ENCODE results near the gene SLC45A2. TPM values are rescaled to one million over a fixed set of nuclear protein-coding genes. Genes with fewer than 3 reads are reported as not detected.

SLC45A2 gene
- total and polyA plus RNA-seq, 9 of the 15 experiments (the other 6 are each of a cell fraction or from before 2014, with no cell fraction given), result 0.03 to 0.29 (median 0.14) TPM; not detected in 4

Small RNA genes lying within 50 kb of the gene (small RNA-seq; reads per million reads assigned to genes)
- gene AC139783.1, result not detected

Other genes starting within 250 kb of the SLC45A2 start
- not detected in 2 replicates for gene ADAMTS12, start 92.7 kb downstream of the SLC45A2 start, total RNA-seq (2014; rRNA removed)
- not detected in 2 replicates for gene ADAMTS12, start 92.7 kb downstream of the SLC45A2 start, total RNA-seq (2014; rRNA removed; fragmentation: Illumina TruSeq; extraction: Trizol)
- gene ADAMTS12, start 92.7 kb downstream of the SLC45A2 start, total RNA-seq (2015; rRNA removed; fragmentation: Illumina TruSeq; extraction: Trizol), result not detected in 2 replicates
- gene ADAMTS12, start 92.7 kb downstream of the SLC45A2 start, total RNA-seq (2021), result 0.11 TPM in 1 of 2 replicates, not detected in the other
- gene ADAMTS12, start 92.7 kb downstream of the SLC45A2 start, polyA plus RNA-seq (2011; rRNA removed), result not detected in 2 replicates
- gene ADAMTS12, start 92.7 kb downstream of the SLC45A2 start, polyA plus RNA-seq (2014; fragmentation: Illumina TruSeq; extraction: Trizol), result not detected in 2 replicates
- gene ADAMTS12, start 92.7 kb downstream of the SLC45A2 start, polyA plus RNA-seq (2014; fragmentation: Nextera tagmentation; extraction: Ambion mirVana), result not detected
- not detected in 2 replicates for gene ADAMTS12, start 92.7 kb downstream of the SLC45A2 start, polyA plus RNA-seq (2014; rRNA removed)
- not detected in 2 replicates for gene RXFP3, start 48.3 kb downstream of the SLC45A2 start, total RNA-seq (2014; rRNA removed)
- gene RXFP3, start 48.3 kb downstream of the SLC45A2 start, total RNA-seq (2014; rRNA removed; fragmentation: Illumina TruSeq; extraction: Trizol), result not detected in 2 replicates
- gene RXFP3, start 48.3 kb downstream of the SLC45A2 start, total RNA-seq (2015; rRNA removed; fragmentation: Illumina TruSeq; extraction: Trizol), result not detected in 2 replicates
- not detected in 2 replicates for gene RXFP3, start 48.3 kb downstream of the SLC45A2 start, total RNA-seq (2021)
- not detected in 2 replicates for gene RXFP3, start 48.3 kb downstream of the SLC45A2 start, polyA plus RNA-seq (2011; rRNA removed)
- gene RXFP3, start 48.3 kb downstream of the SLC45A2 start, polyA plus RNA-seq (2014; fragmentation: Illumina TruSeq; extraction: Trizol), result not detected in 2 replicates
- gene RXFP3, start 48.3 kb downstream of the SLC45A2 start, polyA plus RNA-seq (2014; fragmentation: Nextera tagmentation; extraction: Ambion mirVana), result not detected
- not detected in 2 replicates for gene RXFP3, start 48.3 kb downstream of the SLC45A2 start, polyA plus RNA-seq (2014; rRNA removed)
- 2.2 and 3.5 TPM in 2 replicates for gene AMACR, start 23.4 kb upstream of the SLC45A2 start, total RNA-seq (2014; rRNA removed)
- 4.4 and 4.5 TPM in 2 replicates for gene AMACR, start 23.4 kb upstream of the SLC45A2 start, total RNA-seq (2014; rRNA removed; fragmentation: Illumina TruSeq; extraction: Trizol)
- gene AMACR, start 23.4 kb upstream of the SLC45A2 start, total RNA-seq (2015; rRNA removed; fragmentation: Illumina TruSeq; extraction: Trizol), result 2.1 and 4.0 TPM in 2 replicates
- gene AMACR, start 23.4 kb upstream of the SLC45A2 start, total RNA-seq (2021), result 4.6 and 5.1 TPM in 2 replicates
- gene AMACR, start 23.4 kb upstream of the SLC45A2 start, polyA plus RNA-seq (2011; rRNA removed), result 3.9 and 4.2 TPM in 2 replicates
- gene AMACR, start 23.4 kb upstream of the SLC45A2 start, polyA plus RNA-seq (2014; fragmentation: Illumina TruSeq; extraction: Trizol), result 3.5 and 3.8 TPM in 2 replicates
- gene AMACR, start 23.4 kb upstream of the SLC45A2 start, polyA plus RNA-seq (2014; fragmentation: Nextera tagmentation; extraction: Ambion mirVana), result under 1 TPM; 0.72 to 0.81 TPM
- gene AMACR, start 23.4 kb upstream of the SLC45A2 start, polyA plus RNA-seq (2014; rRNA removed), result 4.1 and 5.0 TPM in 2 replicates
- 1.7 and 2.9 TPM in 2 replicates for gene C1QTNF3, start 58.5 kb upstream of the SLC45A2 start, total RNA-seq (2014; rRNA removed)
- gene C1QTNF3, start 58.5 kb upstream of the SLC45A2 start, total RNA-seq (2014; rRNA removed; fragmentation: Illumina TruSeq; extraction: Trizol), result 1.8 and 2.4 TPM in 2 replicates
- gene C1QTNF3, start 58.5 kb upstream of the SLC45A2 start, total RNA-seq (2015; rRNA removed; fragmentation: Illumina TruSeq; extraction: Trizol), result 3.0 and 3.3 TPM in 2 replicates
- gene C1QTNF3, start 58.5 kb upstream of the SLC45A2 start, total RNA-seq (2021), result 0.96 and 1.8 TPM in 2 replicates
- 1.9 and 3.0 TPM in 2 replicates for gene C1QTNF3, start 58.5 kb upstream of the SLC45A2 start, polyA plus RNA-seq (2011; rRNA removed)
- gene C1QTNF3, start 58.5 kb upstream of the SLC45A2 start, polyA plus RNA-seq (2014; fragmentation: Illumina TruSeq; extraction: Trizol), result 1.9 and 2.3 TPM in 2 replicates
- under 1 TPM; 0.51 to 0.62 TPM for gene C1QTNF3, start 58.5 kb upstream of the SLC45A2 start, polyA plus RNA-seq (2014; fragmentation: Nextera tagmentation; extraction: Ambion mirVana)
- 2.0 and 2.4 TPM in 2 replicates for gene C1QTNF3, start 58.5 kb upstream of the SLC45A2 start, polyA plus RNA-seq (2014; rRNA removed)

All from K562 (cell line).